Prostate gland (tissue), 2 donors: ENCODE measurements around the gene STK17A. TPM values are rescaled to one million over a fixed set of nuclear protein-coding genes. Genes with fewer than 3 reads are reported as not detected.

Source experiments
- DNase-seq: peaks from one replicate; pipeline ENCODE4 v3.0.0-alpha.2; 2019; ENCODE audit warnings: low spot score
- H3K27ac ChIP-seq, 2 donors: fragments of 200-600 bp; sonication (generic); 2 replicates each; pipeline ENCODE4 v1.5.1; 2017 to 2019
- H3K27me3 ChIP-seq: fragments of 200-600 bp; sonication (generic); replicated peaks from 2 replicates; pipeline ENCODE4 v1.5.1; 2019; ENCODE audit not compliant: insufficient read depth
- H3K36me3 ChIP-seq, 2 donors: fragments of 200-600 bp; sonication (generic); 1 replicate in 1 of 2; 2 replicates in 1 of 2; pipeline versions ENCODE4 v1.5.1 to v1.8.1; 2017 to 2019
- H3K4me1 ChIP-seq: fragments of 200-600 bp; sonication (generic); replicated peaks from 2 replicates; pipeline ENCODE4 v1.5.1; 2019
- H3K4me3 ChIP-seq, 2 donors: fragments of 200-600 bp; sonication (generic); 2 replicates each; pipeline ENCODE4 v1.5.1; 2017 to 2019
- H3K9me3 ChIP-seq: fragments of 200-600 bp; sonication (generic); 2 replicates; pipeline ENCODE4 v1.5.1; 2017
- POLR2A ChIP-seq: fragments of 450-650 bp; IDR thresholded peaks from one replicate; pipeline ENCODE4 v1.6.1; 2016; ENCODE audit warnings: antibody characterized with exemption, mild to moderate bottlenecking
- POLR2AphosphoS5 ChIP-seq: sonication (generic); formaldehyde crosslinking; IDR thresholded peaks from one replicate; pipeline ENCODE4 v1.6.1; 2017; ENCODE audit warnings: antibody characterized with exemption
- WGBS: methylation state at CpG from one replicate; pipeline ENCODE4 v1.1.5; 2018; 5-methylcytosine and 5-hydroxymethylcytosine counted together
- intact Hi-C: fragments of 100-400 bp; cut with DNase I; formaldehyde crosslinking; loops from one replicate; pipeline ENCODE4 v1.14.2; 2022
- total RNA-seq, 2 donors: library from RNA; depleted of rRNA; stranded (reverse); fragments of >200 nt; gene quantifications; one replicate each; pipeline ENCODE4 v1.1.0, GENCODE V29; 2016
- TF ChIP-seq, protein P1 (sequence below), 4 experiments: fragments of 200-600 bp in 2 of 4; fragments of 450-650 bp in 2 of 4; sonication (generic) in 2 of 4; IDR thresholded peaks; 1 replicate in 3 of 4; 2 replicates in 1 of 4; pipeline ENCODE4 v1.5.1; 2016 to 2019; ENCODE audit warnings: antibody characterized with exemption in 4 of 4, mild to moderate bottlenecking in 2 of 4, moderate library complexity in 2 of 4

The STK17A gene
- total RNA-seq, 2 donors from 2014 or later = 6.8 to 8.2 TPM

GRCh38 chr7:43536773-43537172 is 46.1 kb upstream of the STK17A start:
- Histone ChIP-seq H3K4me3 (no peak overlapping the region), H3K9me3 (no peaks in the 10 kb centered on the region), H3K27me3 (no peaks in the 10 kb centered on the region), H3K36me3 (no peaks in the 10 kb centered on the region), H3K27ac (no peak overlapping the region), H3K4me1 (no peaks in the 10 kb centered on the region)
- intact Hi-C loops = no loop called here
- 79% methylated on average over 15 of the region's 15 CpGs for WGBS
- TF ChIP-seq, protein P1, sequence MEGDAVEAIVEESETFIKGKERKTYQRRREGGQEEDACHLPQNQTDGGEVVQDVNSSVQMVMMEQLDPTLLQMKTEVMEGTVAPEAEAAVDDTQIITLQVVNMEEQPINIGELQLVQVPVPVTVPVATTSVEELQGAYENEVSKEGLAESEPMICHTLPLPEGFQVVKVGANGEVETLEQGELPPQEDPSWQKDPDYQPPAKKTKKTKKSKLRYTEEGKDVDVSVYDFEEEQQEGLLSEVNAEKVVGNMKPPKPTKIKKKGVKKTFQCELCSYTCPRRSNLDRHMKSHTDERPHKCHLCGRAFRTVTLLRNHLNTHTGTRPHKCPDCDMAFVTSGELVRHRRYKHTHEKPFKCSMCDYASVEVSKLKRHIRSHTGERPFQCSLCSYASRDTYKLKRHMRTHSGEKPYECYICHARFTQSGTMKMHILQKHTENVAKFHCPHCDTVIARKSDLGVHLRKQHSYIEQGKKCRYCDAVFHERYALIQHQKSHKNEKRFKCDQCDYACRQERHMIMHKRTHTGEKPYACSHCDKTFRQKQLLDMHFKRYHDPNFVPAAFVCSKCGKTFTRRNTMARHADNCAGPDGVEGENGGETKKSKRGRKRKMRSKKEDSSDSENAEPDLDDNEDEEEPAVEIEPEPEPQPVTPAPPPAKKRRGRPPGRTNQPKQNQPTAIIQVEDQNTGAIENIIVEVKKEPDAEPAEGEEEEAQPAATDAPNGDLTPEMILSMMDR (IDR thresholded peaks at IDR 0.05) = no peak
- no peak for TF ChIP-seq POLR2AphosphoS5
- TF ChIP-seq POLR2A = no peak
- no peak for DNase-seq

- TF ChIP-seq POLR2A (no peak), POLR2AphosphoS5 (no peak)
- TF ChIP-seq, protein P1 (IDR thresholded peaks at IDR 0.05) = no peak
- DNase-seq = no peak
- H3K36me3 ChIP-seq = no peaks in the 10 kb centered on the region
- H3K4me3 ChIP-seq = no peak overlapping the region
- no peaks in the 10 kb centered on the region for H3K4me1 ChIP-seq
- 94% methylated on average over 9 of the region's 9 CpGs for WGBS
- no peaks in the 10 kb centered on the region for H3K27me3 ChIP-seq
- intact Hi-C loops = no loop called here
- H3K27ac ChIP-seq = no peak overlapping the region
- no peaks in the 10 kb centered on the region for H3K9me3 ChIP-seq
Measured at GRCh38 chr7:43537765-43538403, 45.0 kb upstream of the STK17A start.

GRCh38 chr7:43538404-43538771 is 44.5 kb upstream of the STK17A start:
- Histone ChIP-seq H3K4me3 (no peak overlapping the region), H3K9me3 (no peaks in the 10 kb centered on the region), H3K27ac (no peak overlapping the region), H3K27me3 (no peaks in the 10 kb centered on the region), H3K4me1 (no peaks in the 10 kb centered on the region), H3K36me3 (no peaks in the 10 kb centered on the region)
- intact Hi-C loops = no loop called here
- TF ChIP-seq, protein P1 (IDR thresholded peaks at IDR 0.05) = no peak
- TF ChIP-seq POLR2AphosphoS5 (no peak), POLR2A (no peak)
- WGBS = 93% methylated on average over 4 of the region's 4 CpGs
- DNase-seq = no peak

- H3K27me3 ChIP-seq = peaks cover 2% of the 10 kb centered on the region
- intact Hi-C loops = no loop called here
- WGBS = 83% methylated on average over 3 of the region's 3 CpGs
- TF ChIP-seq, protein P1 (IDR thresholded peaks at IDR 0.05) = no peak
- no peak for TF ChIP-seq POLR2AphosphoS5
- no peak for TF ChIP-seq POLR2A
- no peaks in the 10 kb centered on the region for H3K36me3 ChIP-seq
- no peaks in the 10 kb centered on the region for H3K9me3 ChIP-seq
- no peak overlapping the region for H3K4me3 ChIP-seq
- H3K4me1 ChIP-seq = no peaks in the 10 kb centered on the region
- DNase-seq = no peak
- no peak overlapping the region for H3K27ac ChIP-seq
Measured at GRCh38 chr7:43540471-43540870, 42.4 kb upstream of the STK17A start.

- WGBS = 84% methylated on average over 5 of the region's 5 CpGs
- peaks cover 2% of the 10 kb centered on the region for H3K27me3 ChIP-seq
- H3K4me3 ChIP-seq = no peak overlapping the region
Measured at GRCh38 chr7:43542716-43543115, 40.2 kb upstream of the STK17A start.

More at GRCh38 chr7:43542716-43543115, 40.2 kb upstream of the STK17A start:
- Histone ChIP-seq H3K4me1 (no peaks in the 10 kb centered on the region), H3K27ac (no peak overlapping the region), H3K36me3 (no peaks in the 10 kb centered on the region), H3K9me3 (no peaks in the 10 kb centered on the region)
- TF ChIP-seq POLR2AphosphoS5 (no peak), POLR2A (no peak)
- TF ChIP-seq, protein P1 (IDR thresholded peaks at IDR 0.05) = no peak
- intact Hi-C loops = no loop called here
- DNase-seq = no peak
